Astrocyte (in vitro differentiated cells and primary cell): Measurements from ENCODE around the gene NUBP2. TPM values are rescaled to one million over a fixed set of nuclear protein-coding genes. Genes with fewer than 3 reads are reported as not detected.

Experiments used
- DNase-seq: peaks from one replicate; pipeline ENCODE4 v3.0.0-alpha.2; 2010; ENCODE audit warnings: low read depth
- FAIRE-seq: peaks from 2 replicates; lab custom pipeline; 2011; peaks lifted over from hg19 to GRCh38; lab: Jason Lieb, UNC
- H2AFZ ChIP-seq: 2 replicates; pipeline ENCODE4 v1.6.0; 2012; ENCODE audit warnings: low read depth, low read length, inconsistent platforms
- H3K27ac ChIP-seq: 2 replicates; pipeline ENCODE4 v1.5.1; 2011; ENCODE audit warnings: low read depth, low read length, inconsistent platforms
- H3K27me3 ChIP-seq: 2 replicates; pipeline ENCODE4 v1.6.0; 2011; ENCODE audit warnings: low read length, inconsistent platforms; ENCODE audit not compliant: insufficient read depth
- H3K36me3 ChIP-seq: 2 replicates; pipeline ENCODE4 v1.5.1; 2011; ENCODE audit warnings: low read length, inconsistent platforms; ENCODE audit not compliant: insufficient read depth
- H3K4me1 ChIP-seq: 2 replicates; pipeline ENCODE4 v1.5.1; 2011; ENCODE audit warnings: low read length, inconsistent platforms; ENCODE audit not compliant: insufficient read depth
- H3K4me2 ChIP-seq: 2 replicates; pipeline ENCODE4 v1.6.0; 2012; ENCODE audit warnings: low read length, inconsistent platforms
- H3K4me3 ChIP-seq: 2 replicates; pipeline ENCODE4 v1.5.1; 2011; ENCODE audit warnings: low read depth, mild to moderate bottlenecking, low read length, inconsistent platforms; ENCODE audit not compliant: insufficient read depth
- H3K79me2 ChIP-seq: 2 replicates; pipeline ENCODE4 v1.6.0; 2012; ENCODE audit warnings: mild to moderate bottlenecking, low read length, inconsistent platforms; ENCODE audit not compliant: insufficient read depth
- H3K9ac ChIP-seq: 2 replicates; pipeline ENCODE4 v1.6.0; 2012; ENCODE audit warnings: mild to moderate bottlenecking, low read length, inconsistent platforms
- H3K9me3 ChIP-seq: 2 replicates; pipeline ENCODE4 v1.5.1; 2012; ENCODE audit warnings: low read depth, mild to moderate bottlenecking, low read length, inconsistent platforms; ENCODE audit not compliant: insufficient read depth
- H4K20me1 ChIP-seq: 2 replicates; pipeline ENCODE4 v1.6.0; 2012; ENCODE audit warnings: low read length, inconsistent platforms; ENCODE audit not compliant: insufficient read depth
- H3K27ac Mint-ChIP-seq: one replicate; pipeline ENCODE4 v1.8.0; 2021; ENCODE audit warnings: mild to moderate bottlenecking, mixed read lengths; ENCODE audit not compliant: unreplicated experiment
- H3K27me3 Mint-ChIP-seq: one replicate; pipeline ENCODE4 v1.8.0; 2021; ENCODE audit warnings: low read depth, mixed read lengths; ENCODE audit not compliant: unreplicated experiment
- H3K36me3 Mint-ChIP-seq: one replicate; pipeline ENCODE4 v1.8.0; 2021; ENCODE audit warnings: low read depth, mixed read lengths; ENCODE audit not compliant: unreplicated experiment
- H3K4me1 Mint-ChIP-seq: one replicate; pipeline ENCODE4 v1.8.0; 2021; ENCODE audit warnings: low read depth, mixed read lengths; ENCODE audit not compliant: unreplicated experiment
- H3K4me3 Mint-ChIP-seq: one replicate; pipeline ENCODE4 v1.8.0; 2021; ENCODE audit warnings: mild to moderate bottlenecking, moderate library complexity, mixed read lengths; ENCODE audit not compliant: unreplicated experiment
- H3K9me3 Mint-ChIP-seq: one replicate; pipeline ENCODE4 v1.8.0; 2021; ENCODE audit warnings: mild to moderate bottlenecking, mixed read lengths; ENCODE audit not compliant: unreplicated experiment
- EZH2 ChIP-seq: IDR thresholded peaks from 2 replicates; pipeline ENCODE4 v1.6.1; 2012; ENCODE audit warnings: mild to moderate bottlenecking, low read length, inconsistent platforms; ENCODE audit not compliant: insufficient read depth
- total RNA-seq: library from RNA; stranded (reverse); gene quantifications from 2 replicates; pipeline ENCODE4 v1.2.1, GENCODE V29; 2021
- TF ChIP-seq, protein P1 (sequence below): IDR thresholded peaks from 2 replicates; pipeline ENCODE4 v1.5.1; 2011; ENCODE audit warnings: low read depth, mild to moderate bottlenecking, inconsistent platforms, low read length, moderate library complexity; ENCODE audit not compliant: insufficient read depth

The NUBP2 gene
- total RNA-seq, 1 donor from 2014 or later, result 41.4 TPM

DNA sequence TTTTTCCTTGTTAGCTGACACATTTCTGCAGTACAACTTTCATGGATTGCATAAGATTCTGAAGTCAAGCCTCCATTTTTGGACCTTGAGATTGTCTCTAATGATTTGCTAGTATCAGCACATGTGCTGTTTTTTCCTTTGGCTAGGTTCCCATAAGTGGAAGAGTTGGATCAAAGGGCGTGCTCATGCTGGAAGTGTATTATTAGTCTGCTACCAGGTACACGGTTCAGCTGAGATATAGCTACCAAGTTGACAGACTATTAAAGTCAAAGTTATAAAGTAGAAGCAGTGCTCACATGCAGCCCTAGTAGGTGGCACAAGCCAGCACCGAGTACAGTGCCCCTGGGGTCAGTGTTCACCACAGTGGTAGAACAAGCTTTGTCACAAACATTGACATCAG lies 47.5 kb downstream of the NUBP2 start:
- no peaks in the 10 kb centered on the region for H3K27me3 Mint-ChIP-seq
- H3K4me3 Mint-ChIP-seq, result no peak overlapping the region
- FAIRE-seq (no peak), DNase-seq (no peak)
- peaks cover 6% of the 10 kb centered on the region for H3K36me3 ChIP-seq
- H3K79me2 ChIP-seq, result peaks cover 32% of the 10 kb centered on the region
- H3K4me1 ChIP-seq, result peaks cover 5% of the 10 kb centered on the region
- no peak overlapping the region for H3K27ac Mint-ChIP-seq
- peaks cover 12% of the 10 kb centered on the region for H3K4me1 Mint-ChIP-seq
- no peak overlapping the region for H3K4me2 ChIP-seq
- H3K9ac ChIP-seq, result no peak overlapping the region
- peaks cover 24% of the 10 kb centered on the region for H4K20me1 ChIP-seq
- H3K27ac ChIP-seq, result no peak overlapping the region
- no peak overlapping the region for H3K4me3 ChIP-seq
- H3K36me3 Mint-ChIP-seq, result peaks cover 6% of the 10 kb centered on the region
- H3K9me3 ChIP-seq, result no peaks in the 10 kb centered on the region
- no peak overlapping the region for H2AFZ ChIP-seq
- peaks cover 5% of the 10 kb centered on the region for H3K9me3 Mint-ChIP-seq
- H3K27me3 ChIP-seq, result no peaks in the 10 kb centered on the region
- no peak for TF ChIP-seq EZH2
- TF ChIP-seq, protein P1, sequence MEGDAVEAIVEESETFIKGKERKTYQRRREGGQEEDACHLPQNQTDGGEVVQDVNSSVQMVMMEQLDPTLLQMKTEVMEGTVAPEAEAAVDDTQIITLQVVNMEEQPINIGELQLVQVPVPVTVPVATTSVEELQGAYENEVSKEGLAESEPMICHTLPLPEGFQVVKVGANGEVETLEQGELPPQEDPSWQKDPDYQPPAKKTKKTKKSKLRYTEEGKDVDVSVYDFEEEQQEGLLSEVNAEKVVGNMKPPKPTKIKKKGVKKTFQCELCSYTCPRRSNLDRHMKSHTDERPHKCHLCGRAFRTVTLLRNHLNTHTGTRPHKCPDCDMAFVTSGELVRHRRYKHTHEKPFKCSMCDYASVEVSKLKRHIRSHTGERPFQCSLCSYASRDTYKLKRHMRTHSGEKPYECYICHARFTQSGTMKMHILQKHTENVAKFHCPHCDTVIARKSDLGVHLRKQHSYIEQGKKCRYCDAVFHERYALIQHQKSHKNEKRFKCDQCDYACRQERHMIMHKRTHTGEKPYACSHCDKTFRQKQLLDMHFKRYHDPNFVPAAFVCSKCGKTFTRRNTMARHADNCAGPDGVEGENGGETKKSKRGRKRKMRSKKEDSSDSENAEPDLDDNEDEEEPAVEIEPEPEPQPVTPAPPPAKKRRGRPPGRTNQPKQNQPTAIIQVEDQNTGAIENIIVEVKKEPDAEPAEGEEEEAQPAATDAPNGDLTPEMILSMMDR, result no peak

DNA sequence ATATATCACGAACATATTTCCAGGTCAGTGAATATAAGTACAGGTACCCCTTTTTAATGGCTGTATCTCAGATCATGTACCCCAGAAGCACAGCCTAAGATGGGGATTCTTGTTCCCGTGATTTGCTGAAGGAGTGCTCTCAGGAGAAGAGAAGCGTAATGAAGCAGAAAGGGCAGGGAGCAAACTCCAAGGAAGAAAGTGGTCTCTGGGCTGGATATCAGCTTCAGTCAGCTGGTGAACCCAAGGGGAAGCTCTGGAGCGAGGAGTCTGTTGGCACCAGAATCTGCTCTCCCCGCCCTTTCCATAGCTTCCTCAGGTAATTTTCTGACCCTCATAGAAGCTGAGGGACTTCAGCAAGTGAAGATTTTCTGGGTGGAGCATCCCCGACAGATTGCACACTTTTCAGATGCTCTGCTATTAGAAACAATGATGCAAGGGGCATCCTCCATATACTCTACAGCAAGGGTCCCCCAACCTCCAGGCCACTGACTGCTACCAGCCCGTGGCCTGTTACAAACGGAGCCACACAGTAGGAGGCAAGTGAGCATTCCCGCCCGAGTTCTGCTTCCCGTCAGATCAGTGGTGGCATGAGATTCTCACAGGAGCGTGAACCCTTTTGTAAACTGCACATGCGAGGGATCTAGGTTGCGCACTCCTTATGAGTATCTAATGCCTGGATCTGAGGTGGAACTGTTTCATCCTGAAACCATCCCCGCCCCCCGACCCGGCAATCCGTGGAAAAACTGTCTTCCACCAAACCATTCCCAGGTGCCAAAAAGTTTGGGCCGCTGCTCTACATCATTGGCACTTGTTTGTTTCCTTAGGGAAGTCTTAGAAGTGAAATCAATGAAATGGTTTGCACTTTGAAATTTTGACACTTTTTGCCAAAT lies 48.7 kb downstream of the NUBP2 start:
- Histone ChIP-seq H3K27me3 (no peaks in the 10 kb centered on the region), H3K4me1 (no peaks in the 10 kb centered on the region), H3K36me3 (peaks cover 6% of the 10 kb centered on the region), H3K9ac (no peak overlapping the region), H3K9me3 (no peaks in the 10 kb centered on the region), H3K4me3 (no peak overlapping the region), H4K20me1 (peaks cover 24% of the 10 kb centered on the region), H3K79me2 (peaks cover 28% of the 10 kb centered on the region), H3K4me2 (no peak overlapping the region), H3K27ac (no peak overlapping the region), H2AFZ (no peak overlapping the region)
- DNase-seq (no peak), FAIRE-seq (no peak)
- no peak overlapping the region for H3K4me3 Mint-ChIP-seq
- peaks cover 12% of the 10 kb centered on the region for H3K4me1 Mint-ChIP-seq
- peaks cover 6% of the 10 kb centered on the region for H3K36me3 Mint-ChIP-seq
- H3K27ac Mint-ChIP-seq, result no peak overlapping the region
- TF ChIP-seq EZH2, result no peak
- TF ChIP-seq, protein P1, result no peak
- H3K9me3 Mint-ChIP-seq, result peaks cover 5% of the 10 kb centered on the region
- no peaks in the 10 kb centered on the region for H3K27me3 Mint-ChIP-seq
